Upper lobe of right lung (tissue), 1 donor: ENCODE data around the gene TBC1D26. TPM values are rescaled to one million over a fixed set of nuclear protein-coding genes. Genes with fewer than 3 reads are reported as not detected.
"Not testable (repeated sequence)": the region's sequence is repeated elsewhere in the genome, so short reads cannot be mapped to it uniquely, and the experiment has no call there.

ENCODE experiments used
- ATAC-seq: fragments of 200-7000 bp; cut with Tn5 transposase; one replicate; pipeline ENCODE4 v1.9.1; 2020; ENCODE audit warnings: mild to moderate bottlenecking, moderate library complexity
- DNase-seq: peaks from one replicate; pipeline ENCODE4 v3.0.0-alpha.2; 2020
- H3K27ac ChIP-seq: fragments of 200-600 bp; one replicate; pipeline ENCODE4 v1.8.0; 2022
- H3K27me3 ChIP-seq: fragments of 200-600 bp; one replicate; pipeline ENCODE4 v1.8.0; 2022; ENCODE audit warnings: mild to moderate bottlenecking
- H3K36me3 ChIP-seq: fragments of 200-600 bp; one replicate; pipeline ENCODE4 v1.8.0; 2022
- H3K4me1 ChIP-seq: fragments of 200-600 bp; one replicate; pipeline ENCODE4 v1.8.0; 2022
- H3K4me3 ChIP-seq: fragments of 200-600 bp; one replicate; pipeline ENCODE4 v1.8.0; 2022; ENCODE audit warnings: mild to moderate bottlenecking
- H3K9me3 ChIP-seq: fragments of 200-600 bp; one replicate; pipeline ENCODE4 v1.8.0; 2022
- intact Hi-C: fragments of 100-400 bp; cut with DNase I; formaldehyde crosslinking; loops from one replicate; pipeline ENCODE4 v1.11.0; 2022
- total RNA-seq: library from RNA; stranded (reverse); fragmentation: NEBNext Ultra II Directional; extraction: Animal tissue kit (Norgen Biotek cat#: 25700); gene quantifications from one replicate; pipeline ENCODE4 v1.2.1, GENCODE V29; 2021
- TF ChIP-seq, protein P1 (sequence below): fragments of 200-600 bp; IDR thresholded peaks from one replicate; pipeline ENCODE4 v1.8.0; 2022; ENCODE audit warnings: antibody characterized with exemption
- donor health status: DM: no; HTN: yes; CAD: no; lungs with severe emphysema.

TBC1D26 gene
- total RNA-seq, 1 donor from 2014 or later = not detected

- intact Hi-C loops = no loop called here
- Histone ChIP-seq H3K4me3 (no peak overlapping the region), H3K27ac (no peak overlapping the region), H3K4me1 (no peaks in the 10 kb centered on the region), H3K36me3 (no peaks in the 10 kb centered on the region), H3K9me3 (no peaks in the 10 kb centered on the region), H3K27me3 (no peaks in the 10 kb centered on the region)
- ATAC-seq (no peak), DNase-seq (no peak)
- TF ChIP-seq, protein P1, sequence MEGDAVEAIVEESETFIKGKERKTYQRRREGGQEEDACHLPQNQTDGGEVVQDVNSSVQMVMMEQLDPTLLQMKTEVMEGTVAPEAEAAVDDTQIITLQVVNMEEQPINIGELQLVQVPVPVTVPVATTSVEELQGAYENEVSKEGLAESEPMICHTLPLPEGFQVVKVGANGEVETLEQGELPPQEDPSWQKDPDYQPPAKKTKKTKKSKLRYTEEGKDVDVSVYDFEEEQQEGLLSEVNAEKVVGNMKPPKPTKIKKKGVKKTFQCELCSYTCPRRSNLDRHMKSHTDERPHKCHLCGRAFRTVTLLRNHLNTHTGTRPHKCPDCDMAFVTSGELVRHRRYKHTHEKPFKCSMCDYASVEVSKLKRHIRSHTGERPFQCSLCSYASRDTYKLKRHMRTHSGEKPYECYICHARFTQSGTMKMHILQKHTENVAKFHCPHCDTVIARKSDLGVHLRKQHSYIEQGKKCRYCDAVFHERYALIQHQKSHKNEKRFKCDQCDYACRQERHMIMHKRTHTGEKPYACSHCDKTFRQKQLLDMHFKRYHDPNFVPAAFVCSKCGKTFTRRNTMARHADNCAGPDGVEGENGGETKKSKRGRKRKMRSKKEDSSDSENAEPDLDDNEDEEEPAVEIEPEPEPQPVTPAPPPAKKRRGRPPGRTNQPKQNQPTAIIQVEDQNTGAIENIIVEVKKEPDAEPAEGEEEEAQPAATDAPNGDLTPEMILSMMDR = no peak
Measured at GRCh38 chr17:15742051-15742795, 10.1 kb downstream of the TBC1D26 start.

DNA sequence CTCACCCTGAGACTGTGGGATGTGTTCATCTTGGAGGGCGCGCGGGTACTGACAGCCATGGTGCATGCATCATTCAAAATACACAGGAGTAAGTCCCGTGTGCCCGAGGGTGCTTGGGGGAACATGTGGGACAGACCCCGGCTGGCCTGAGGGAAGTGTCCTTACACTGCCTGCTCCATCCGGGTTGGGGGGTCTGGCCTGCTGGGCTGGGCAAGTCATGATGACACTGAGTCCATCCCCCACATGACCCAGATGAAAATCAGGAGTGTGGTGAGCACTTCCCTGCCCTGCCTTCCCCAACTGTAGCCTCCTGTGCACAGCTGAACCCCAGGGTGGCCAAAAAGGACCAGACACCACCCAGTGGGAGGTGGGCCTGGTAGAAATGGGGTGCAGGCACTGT, 10.8 kb downstream of the TBC1D26 start:
- TF ChIP-seq, protein P1 = no peak
- no peaks in the 10 kb centered on the region for H3K9me3 ChIP-seq
- intact Hi-C loops = no loop called here
- no peak for DNase-seq
- no peak for ATAC-seq
- no peaks in the 10 kb centered on the region for H3K36me3 ChIP-seq
- no peak overlapping the region for H3K4me3 ChIP-seq
- no peaks in the 10 kb centered on the region for H3K27me3 ChIP-seq
- no peaks in the 10 kb centered on the region for H3K4me1 ChIP-seq
- H3K27ac ChIP-seq = no peak overlapping the region

- H3K36me3 ChIP-seq = no peaks in the 10 kb centered on the region
- no peak overlapping the region for H3K4me3 ChIP-seq
- H3K27me3 ChIP-seq = no peaks in the 10 kb centered on the region
- no peaks in the 10 kb centered on the region for H3K9me3 ChIP-seq
- H3K4me1 ChIP-seq = no peaks in the 10 kb centered on the region
- ATAC-seq (no peak), DNase-seq (no peak)
- intact Hi-C loops = no loop called here
- TF ChIP-seq, protein P1 = no peak
- H3K27ac ChIP-seq = no peak overlapping the region
Measured at GRCh38 chr17:15744074-15744676, 12.1 kb downstream of the TBC1D26 start.

GRCh38 chr17:15744885-15745284, 12.8 kb downstream of the TBC1D26 start:
- Histone ChIP-seq H3K27me3 (no peaks in the 10 kb centered on the region), H3K27ac (no peak overlapping the region), H3K4me1 (no peaks in the 10 kb centered on the region), H3K36me3 (no peaks in the 10 kb centered on the region), H3K4me3 (no peak overlapping the region), H3K9me3 (no peaks in the 10 kb centered on the region)
- peak; percentile 43 for ATAC-seq
- TF ChIP-seq, protein P1 = no peak
- DNase-seq = no peak
- intact Hi-C loops = no loop called here

DNA sequence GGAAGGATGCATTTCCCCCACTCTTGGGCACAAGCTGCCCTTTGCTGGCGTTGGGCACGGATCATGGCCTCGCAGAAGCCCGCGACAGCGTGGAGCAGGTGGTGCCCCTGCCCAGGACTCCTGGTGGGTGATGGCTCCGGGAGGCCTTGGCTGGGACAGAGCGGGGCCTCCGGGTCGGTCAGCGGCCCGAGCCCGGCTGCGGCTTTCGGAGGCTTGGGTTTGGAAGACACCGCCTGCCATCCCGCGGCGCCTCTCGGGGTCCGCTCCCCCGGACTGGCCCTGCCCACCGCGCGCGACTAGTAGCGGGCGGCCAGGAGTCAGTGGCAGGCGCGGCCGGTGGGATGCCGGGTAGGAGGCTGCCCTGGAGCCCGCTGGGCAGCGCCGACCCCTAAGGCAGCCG, 17.3 kb downstream of the TBC1D26 start:
- H3K27ac ChIP-seq, H3K4me1 ChIP-seq, DNase-seq, intact Hi-C loops, H3K36me3 ChIP-seq, H3K4me3 ChIP-seq, H3K27me3 ChIP-seq, H3K9me3 ChIP-seq: not testable (repeated sequence)
- ATAC-seq = peak; percentile 24

- H3K36me3 ChIP-seq, H3K9me3 ChIP-seq, DNase-seq, H3K27ac ChIP-seq, intact Hi-C loops, H3K4me3 ChIP-seq, H3K27me3 ChIP-seq, H3K4me1 ChIP-seq: not testable (repeated sequence)
- ATAC-seq = peak; percentile 39
Measured at GRCh38 chr17:15768865-15769533, 36.9 kb downstream of the TBC1D26 start.

DNA sequence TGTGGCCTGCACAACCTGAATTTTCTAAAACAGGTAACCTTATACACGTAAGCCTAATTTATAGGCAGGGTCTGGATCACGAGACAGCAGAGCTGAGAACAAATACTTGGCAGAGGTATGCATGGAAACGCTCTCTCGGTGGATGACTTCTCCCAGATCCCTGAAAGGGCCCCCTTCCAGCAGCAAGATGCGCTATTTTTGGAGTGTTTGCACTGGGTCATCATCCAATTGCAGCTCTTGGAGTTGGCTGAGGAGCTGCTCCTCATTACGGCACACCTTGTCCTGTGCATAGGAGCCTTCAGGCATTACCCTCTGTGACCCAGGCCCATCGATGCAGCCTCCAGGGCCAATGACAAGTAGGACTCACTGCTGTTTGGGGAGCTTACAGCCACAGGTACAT, 38.6 kb downstream of the TBC1D26 start:
- H3K9me3 ChIP-seq, H3K27ac ChIP-seq, ATAC-seq, DNase-seq, intact Hi-C loops, H3K27me3 ChIP-seq, H3K4me3 ChIP-seq, H3K4me1 ChIP-seq, H3K36me3 ChIP-seq: not testable (repeated sequence)
